BE2C (cell line): ENCODE data around the gene GJA4. TPM values are rescaled to one million over a fixed set of nuclear protein-coding genes. Genes with fewer than 3 reads are reported as not detected.

Experiments
- DNase-seq: peaks from one replicate; pipeline ENCODE4 v3.0.0-alpha.2; 2020
- H3K27me3 ChIP-seq: fragments of 250-450 bp; sonication (Bioruptor Pico); 2 replicates; pipeline ENCODE4 v1.5.1; 2020; ENCODE audit warnings: mild to moderate bottlenecking
- H3K36me3 ChIP-seq: fragments of 250-450 bp; sonication (Bioruptor Pico); 2 replicates; pipeline ENCODE4 v1.5.1; 2020; ENCODE audit warnings: mild to moderate bottlenecking
- H3K4me1 ChIP-seq: fragments of 250-450 bp; sonication (Bioruptor Pico); 2 replicates; pipeline ENCODE4 v1.5.1; 2020
- H3K4me3 ChIP-seq: 2 replicates; pipeline ENCODE4 v1.5.1; 2011; ENCODE audit warnings: low read depth, low read length
- H3K9me3 ChIP-seq: fragments of 250-450 bp; sonication (Bioruptor Pico); 2 replicates; pipeline ENCODE4 v1.5.1; 2020
- polyA plus RNA-seq: library from polyadenylated mRNA; unstranded; fragments of >200 nt; gene quantifications from one replicate; pipeline ENCODE4 v1.2.1, GENCODE V29; 2012; ENCODE audit warnings: low read depth, missing spikeins; ENCODE audit not compliant: insufficient read length, insufficient read depth
- TF ChIP-seq, protein P1 (sequence below): IDR thresholded peaks from 2 replicates; pipeline ENCODE4 v1.5.1; 2012; ENCODE audit warnings: mild to moderate bottlenecking, low read depth, low read length

Gene GJA4
- polyA plus RNA-seq = 0.56 TPM

DNA sequence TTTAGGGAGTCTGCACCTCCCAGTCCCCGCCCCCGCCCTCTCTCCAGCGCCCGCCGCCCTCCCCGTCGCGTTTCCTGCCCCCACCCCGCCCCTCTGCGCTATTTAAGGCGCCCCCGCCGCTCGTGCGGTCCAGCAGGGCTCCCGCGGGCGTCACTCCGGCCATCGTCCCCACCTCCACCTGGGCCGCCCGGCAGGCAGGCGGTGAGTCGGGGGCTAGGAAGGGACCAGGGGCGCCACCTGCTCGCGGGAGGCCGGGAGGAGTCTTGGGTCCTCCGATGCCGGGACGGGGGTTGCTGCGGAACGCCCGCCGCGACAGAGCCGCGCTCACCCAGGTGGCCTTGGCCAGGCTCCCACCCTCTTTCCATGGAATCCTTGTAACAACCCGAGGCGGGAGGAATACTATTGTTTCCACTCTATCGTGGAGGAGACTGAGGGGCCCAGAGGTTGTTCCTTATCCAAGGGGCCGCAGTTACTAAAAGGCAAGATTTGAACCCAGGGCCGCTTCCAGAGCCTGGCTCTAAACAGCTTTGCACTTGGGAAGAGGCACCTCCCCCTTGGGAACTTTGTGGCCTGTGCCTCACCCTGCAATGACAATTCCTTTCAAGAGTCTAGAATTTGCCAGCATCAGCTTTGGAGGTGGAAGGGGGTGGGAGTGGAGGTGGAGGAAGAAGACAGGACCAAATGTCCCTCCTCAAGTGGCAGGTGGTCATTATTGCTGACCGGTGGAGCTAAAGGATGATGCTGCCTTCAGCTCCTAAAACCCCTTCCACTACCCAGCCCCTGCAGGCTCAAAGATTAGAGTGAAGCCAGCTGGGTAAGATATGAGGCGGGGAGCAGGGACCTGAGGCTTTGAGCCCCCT is at the start of gene GJA4:
GJA4 (plus strand) TSS at position 132 of the 860 bp plus-strand sequence. CDS start 1,215 bp downstream, outside the sequence.
- Histone ChIP-seq H3K4me3 (no peak within 1 kb of the TSS), H3K9me3 (no peaks in the 10 kb centered on the region), H3K4me1 (no peaks in the 10 kb centered on the region), H3K27me3 (no peaks in the 10 kb centered on the region), H3K36me3 (no peaks in the 10 kb centered on the region)
- TF ChIP-seq, protein P1, sequence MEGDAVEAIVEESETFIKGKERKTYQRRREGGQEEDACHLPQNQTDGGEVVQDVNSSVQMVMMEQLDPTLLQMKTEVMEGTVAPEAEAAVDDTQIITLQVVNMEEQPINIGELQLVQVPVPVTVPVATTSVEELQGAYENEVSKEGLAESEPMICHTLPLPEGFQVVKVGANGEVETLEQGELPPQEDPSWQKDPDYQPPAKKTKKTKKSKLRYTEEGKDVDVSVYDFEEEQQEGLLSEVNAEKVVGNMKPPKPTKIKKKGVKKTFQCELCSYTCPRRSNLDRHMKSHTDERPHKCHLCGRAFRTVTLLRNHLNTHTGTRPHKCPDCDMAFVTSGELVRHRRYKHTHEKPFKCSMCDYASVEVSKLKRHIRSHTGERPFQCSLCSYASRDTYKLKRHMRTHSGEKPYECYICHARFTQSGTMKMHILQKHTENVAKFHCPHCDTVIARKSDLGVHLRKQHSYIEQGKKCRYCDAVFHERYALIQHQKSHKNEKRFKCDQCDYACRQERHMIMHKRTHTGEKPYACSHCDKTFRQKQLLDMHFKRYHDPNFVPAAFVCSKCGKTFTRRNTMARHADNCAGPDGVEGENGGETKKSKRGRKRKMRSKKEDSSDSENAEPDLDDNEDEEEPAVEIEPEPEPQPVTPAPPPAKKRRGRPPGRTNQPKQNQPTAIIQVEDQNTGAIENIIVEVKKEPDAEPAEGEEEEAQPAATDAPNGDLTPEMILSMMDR = no peak
- DNase-seq = no peak

DNA sequence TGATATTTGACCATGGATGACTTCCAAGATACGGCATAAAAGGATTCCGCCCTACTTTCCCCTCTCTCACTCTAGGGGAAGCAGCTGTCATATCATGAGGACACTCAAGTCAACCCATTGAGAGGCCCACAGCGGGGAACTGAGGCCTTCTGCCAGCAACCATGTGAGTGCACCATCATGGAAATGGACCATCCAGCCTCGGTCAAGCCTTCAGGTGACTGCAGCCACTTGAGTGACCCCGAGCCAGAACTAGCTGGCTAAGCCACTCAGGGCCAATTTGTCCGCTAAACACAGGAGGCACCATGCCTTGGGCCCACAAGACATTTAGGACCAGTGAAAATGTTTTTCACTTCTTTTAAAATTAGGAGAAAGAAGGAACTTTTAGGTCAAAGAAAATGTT is 49.0 kb upstream of the GJA4 start:
- no peak for DNase-seq
- no peak overlapping the region for H3K4me3 ChIP-seq
- H3K4me1 ChIP-seq = no peaks in the 10 kb centered on the region
- no peaks in the 10 kb centered on the region for H3K36me3 ChIP-seq
- TF ChIP-seq, protein P1 = no peak
- H3K27me3 ChIP-seq = no peaks in the 10 kb centered on the region
- H3K9me3 ChIP-seq = no peaks in the 10 kb centered on the region

DNA sequence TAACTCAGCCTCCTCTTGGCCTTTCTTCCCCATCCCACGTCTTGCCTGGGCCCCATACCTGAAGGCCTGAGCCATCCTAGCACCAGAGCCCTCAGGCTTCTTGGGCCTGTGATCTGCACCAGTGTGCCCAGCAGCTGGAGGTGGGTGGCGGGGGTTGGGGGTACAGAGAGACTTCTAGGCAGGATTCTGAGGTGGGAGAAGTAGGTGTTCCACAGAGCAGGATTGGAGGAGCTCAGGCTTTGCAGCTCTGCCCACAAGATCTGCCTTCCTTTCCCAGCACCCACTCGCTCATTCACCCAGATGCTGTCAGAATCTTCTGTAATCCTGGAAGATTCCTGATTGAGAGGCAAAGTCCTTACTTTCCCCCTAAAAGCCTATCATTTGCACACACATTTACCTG is 47.9 kb upstream of the GJA4 start:
- no peaks in the 10 kb centered on the region for H3K27me3 ChIP-seq
- H3K9me3 ChIP-seq = no peaks in the 10 kb centered on the region
- H3K4me1 ChIP-seq = no peaks in the 10 kb centered on the region
- TF ChIP-seq, protein P1 = no peak
- no peak overlapping the region for H3K4me3 ChIP-seq
- no peak for DNase-seq
- H3K36me3 ChIP-seq = no peaks in the 10 kb centered on the region

DNA sequence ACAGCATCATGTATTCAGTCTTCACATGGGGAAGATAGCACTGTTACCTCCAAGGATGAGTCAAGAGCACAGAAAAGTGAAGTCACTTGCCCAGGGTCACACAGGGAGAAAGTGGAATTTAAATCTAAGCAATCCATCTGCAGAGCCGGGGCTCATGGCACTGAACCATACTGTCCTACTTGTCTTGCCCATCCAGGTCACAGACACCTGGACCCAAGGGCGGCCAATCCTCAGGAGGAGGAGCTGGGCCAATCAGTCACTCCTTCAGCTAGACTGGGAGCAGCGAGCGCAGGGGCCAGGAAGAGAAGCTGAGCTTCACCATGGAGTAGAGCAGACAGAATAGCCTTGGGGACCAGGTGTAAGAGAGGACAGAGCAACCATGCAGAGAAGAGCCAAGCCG is 47.1 kb upstream of the GJA4 start:
- TF ChIP-seq, protein P1 = no peak
- no peaks in the 10 kb centered on the region for H3K36me3 ChIP-seq
- DNase-seq = no peak
- H3K27me3 ChIP-seq = no peaks in the 10 kb centered on the region
- no peak overlapping the region for H3K4me3 ChIP-seq
- no peaks in the 10 kb centered on the region for H3K4me1 ChIP-seq
- H3K9me3 ChIP-seq = no peaks in the 10 kb centered on the region

DNA sequence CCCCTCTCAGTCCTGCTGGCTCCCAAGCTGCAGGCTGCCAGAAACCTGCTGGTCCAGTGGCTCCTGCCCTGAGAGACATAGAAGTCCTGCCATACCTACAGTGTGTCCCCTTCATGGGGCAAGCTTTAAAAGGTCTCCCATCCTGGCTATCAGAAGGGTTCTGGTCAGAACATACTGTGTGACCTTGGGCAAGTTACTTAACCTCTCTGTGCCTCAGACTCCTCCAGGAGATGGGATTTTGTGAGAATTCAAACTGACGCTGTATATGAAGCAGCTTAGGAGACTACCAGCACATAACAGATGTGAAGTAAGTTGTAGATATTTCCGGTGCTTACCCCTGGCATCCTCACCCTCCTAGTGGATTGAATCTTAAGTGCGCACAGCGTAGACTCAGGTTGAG is 46.7 kb upstream of the GJA4 start:
- H3K36me3 ChIP-seq = no peaks in the 10 kb centered on the region
- no peaks in the 10 kb centered on the region for H3K4me1 ChIP-seq
- no peaks in the 10 kb centered on the region for H3K9me3 ChIP-seq
- H3K27me3 ChIP-seq = no peaks in the 10 kb centered on the region
- no peak for DNase-seq
- H3K4me3 ChIP-seq = no peak overlapping the region
- TF ChIP-seq, protein P1 = no peak

DNA sequence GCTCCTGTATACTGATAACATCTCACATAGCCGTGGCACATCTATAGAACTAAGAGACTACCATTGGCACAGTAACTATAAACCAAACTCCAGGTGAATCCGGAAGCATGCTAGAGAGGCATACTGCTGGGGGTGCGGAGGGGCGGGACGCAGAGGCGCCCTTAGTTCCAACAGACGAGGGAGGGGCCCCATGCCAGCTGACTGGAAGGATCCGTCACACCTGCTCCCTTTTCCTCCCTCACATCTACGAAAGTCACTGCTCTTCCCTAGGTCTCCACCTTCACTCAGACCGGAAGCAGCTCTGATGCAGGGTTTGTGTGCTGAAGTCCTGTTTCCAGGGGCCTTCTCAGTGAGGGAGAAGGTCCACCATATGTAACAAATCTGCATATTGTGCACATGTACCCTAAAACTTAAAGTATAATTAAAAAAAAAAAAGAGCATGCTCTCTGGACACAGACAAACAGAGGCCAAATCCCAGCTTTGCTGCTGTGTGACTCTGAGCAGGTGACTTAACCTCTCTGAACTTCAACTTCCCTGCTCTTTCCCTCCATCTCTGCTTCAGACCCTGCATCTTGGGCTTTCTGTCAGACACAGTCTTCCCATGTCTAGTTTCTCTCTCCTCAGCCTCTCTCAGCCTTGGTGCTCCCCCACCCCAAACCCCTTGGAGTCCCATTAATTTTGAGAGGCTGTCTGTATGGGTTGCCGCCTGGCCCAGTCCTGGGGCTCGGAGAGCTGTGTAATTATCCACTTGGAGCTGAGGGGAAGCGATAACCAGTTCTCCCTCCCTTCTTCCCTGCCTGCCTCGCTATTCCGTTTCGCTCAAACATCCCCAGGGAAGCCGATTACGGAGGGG is 45.8 kb upstream of the GJA4 start:
- Histone ChIP-seq H3K36me3 (no peaks in the 10 kb centered on the region), H3K27me3 (no peaks in the 10 kb centered on the region), H3K4me3 (no peak overlapping the region), H3K4me1 (no peaks in the 10 kb centered on the region), H3K9me3 (no peaks in the 10 kb centered on the region)
- DNase-seq = no peak
- TF ChIP-seq, protein P1 = no peak
